Activated T-helper 2 cell treated with anti-CD3 and anti-CD28 coated beads, Interferon-gamma antibody, Interleukin-2, Interleukin-4, amounts not matched to agents 10 μg/mL and 5 μg/mL and 100 μg/mL, durations not matched to agents 14 hours and 24 hours and 36 hours (primary cell): ENCODE data around the gene TTC28. TPM values are rescaled to one million over a fixed set of nuclear protein-coding genes. Genes with fewer than 3 reads are reported as not detected.

Experiments used
- DNase-seq: peaks from one replicate; pipeline ENCODE4 v3.0.0; 2021; ENCODE audit warnings: low spot score
- H3K27ac Mint-ChIP-seq: one replicate; pipeline ENCODE4 v1.8.0; 2021; ENCODE audit warnings: mixed read lengths
- H3K27me3 Mint-ChIP-seq: one replicate; pipeline ENCODE4 v1.8.0; 2021; ENCODE audit warnings: low read depth, mixed read lengths
- H3K36me3 Mint-ChIP-seq: one replicate; pipeline ENCODE4 v1.8.0; 2021; ENCODE audit warnings: low read depth, mixed read lengths
- H3K4me1 Mint-ChIP-seq: one replicate; pipeline ENCODE4 v1.8.0; 2021; ENCODE audit warnings: low read depth, mixed read lengths
- H3K4me3 Mint-ChIP-seq: one replicate; pipeline ENCODE4 v1.8.0; 2021; ENCODE audit warnings: low read depth, mild to moderate bottlenecking, moderate library complexity, mixed read lengths
- H3K9me3 Mint-ChIP-seq: one replicate; pipeline ENCODE4 v1.8.0; 2021; ENCODE audit warnings: mixed read lengths
- intact Hi-C: fragments of 100-400 bp; cut with micrococcal nuclease; formaldehyde crosslinking; loops from one replicate; pipeline ENCODE4 v1.15.1; 2023
- total RNA-seq: library from RNA; stranded (reverse); gene quantifications from 2 replicates; pipeline ENCODE4 v1.2.3, GENCODE V29; 2022

TTC28 gene
- total RNA-seq, 1 donor from 2014 or later = 0.82 TPM

- Mint-ChIP-seq H3K27me3 (peaks cover 2% of the 10 kb centered on the region), H3K4me3 (no peak overlapping the region), H3K36me3 (no peaks in the 10 kb centered on the region), H3K4me1 (peaks cover 4% of the 10 kb centered on the region), H3K27ac (no peak overlapping the region), H3K9me3 (no peaks in the 10 kb centered on the region)
- intact Hi-C loops = no loop called here
- DNase-seq = no peak
These were observed 268.5 kb downstream of the TTC28 start for GRCh38 chr22:28411125-28411524.

GRCh38 chr22:28410050-28410816 lies 269.4 kb downstream of the TTC28 start:
- H3K27me3 Mint-ChIP-seq = peaks cover 2% of the 10 kb centered on the region
- H3K4me1 Mint-ChIP-seq = peaks cover 4% of the 10 kb centered on the region
- H3K9me3 Mint-ChIP-seq = no peaks in the 10 kb centered on the region
- intact Hi-C loops = no loop called here
- H3K4me3 Mint-ChIP-seq = no peak overlapping the region
- no peak overlapping the region for H3K27ac Mint-ChIP-seq
- peaks cover 2% of the 10 kb centered on the region for H3K36me3 Mint-ChIP-seq
- no peak for DNase-seq

GRCh38 chr22:28408709-28409108 lies 270.9 kb downstream of the TTC28 start:
- H3K36me3 Mint-ChIP-seq = peaks cover 6% of the 10 kb centered on the region
- intact Hi-C loops = no loop called here
- H3K27me3 Mint-ChIP-seq = no peaks in the 10 kb centered on the region
- DNase-seq = no peak
- H3K4me1 Mint-ChIP-seq = peaks cover 9% of the 10 kb centered on the region
- H3K27ac Mint-ChIP-seq = no peak overlapping the region
- no peak overlapping the region for H3K4me3 Mint-ChIP-seq
- H3K9me3 Mint-ChIP-seq = peaks cover 4% of the 10 kb centered on the region

- Mint-ChIP-seq H3K27ac (no peak overlapping the region), H3K27me3 (no peaks in the 10 kb centered on the region), H3K4me1 (peaks cover 20% of the 10 kb centered on the region), H3K36me3 (peaks cover 6% of the 10 kb centered on the region), H3K9me3 (peaks cover 4% of the 10 kb centered on the region), H3K4me3 (no peak overlapping the region)
- no peak for DNase-seq
- intact Hi-C loops = no loop called here
These were observed 272.0 kb downstream of the TTC28 start for GRCh38 chr22:28407645-28408044.

- Mint-ChIP-seq H3K36me3 (peaks cover 9% of the 10 kb centered on the region), H3K27ac (no peak overlapping the region), H3K27me3 (no peaks in the 10 kb centered on the region), H3K4me1 (peaks cover 28% of the 10 kb centered on the region), H3K4me3 (no peak overlapping the region), H3K9me3 (peaks cover 4% of the 10 kb centered on the region)
- no peak for DNase-seq
- intact Hi-C loops = no loop called here
These were observed 273.4 kb downstream of the TTC28 start for GRCh38 chr22:28406246-28406645.

- Mint-ChIP-seq H3K9me3 (peaks cover 4% of the 10 kb centered on the region), H3K4me1 (peaks cover 30% of the 10 kb centered on the region), H3K27me3 (no peaks in the 10 kb centered on the region), H3K27ac (no peak overlapping the region), H3K36me3 (peaks cover 9% of the 10 kb centered on the region), H3K4me3 (no peak overlapping the region)
- no peak for DNase-seq
- intact Hi-C loops = no loop called here
These were observed 274.1 kb downstream of the TTC28 start for GRCh38 chr22:28405588-28405987.

GRCh38 chr22:28402539-28402938 lies 277.1 kb downstream of the TTC28 start:
- H3K9me3 Mint-ChIP-seq = peaks cover 4% of the 10 kb centered on the region
- H3K36me3 Mint-ChIP-seq = peaks cover 9% of the 10 kb centered on the region
- H3K27ac Mint-ChIP-seq = peak overlapping the region; percentile 74
- no peak overlapping the region for H3K4me3 Mint-ChIP-seq
- DNase-seq = no peak
- intact Hi-C loops = loop anchor here (1.0 kb wide), 1 partner anchor 73 kb away; no protein-coding TSS in a partner anchor
- peaks cover 47% of the 10 kb centered on the region for H3K4me1 Mint-ChIP-seq
- H3K27me3 Mint-ChIP-seq = no peaks in the 10 kb centered on the region

- Mint-ChIP-seq H3K27ac (peak overlapping the region; percentile 74), H3K4me3 (no peak overlapping the region)
- intact Hi-C loops = loop anchor here (1.0 kb wide), 1 partner anchor 73 kb away; no protein-coding TSS in a partner anchor
These were observed 277.6 kb downstream of the TTC28 start for GRCh38 chr22:28402060-28402459.

GRCh38 chr22:28398981-28399380 lies 280.7 kb downstream of the TTC28 start:
- no peak overlapping the region for H3K27ac Mint-ChIP-seq
- DNase-seq = no peak
- H3K36me3 Mint-ChIP-seq = peaks cover 3% of the 10 kb centered on the region
- no peaks in the 10 kb centered on the region for H3K9me3 Mint-ChIP-seq
- intact Hi-C loops = loop anchor here (10.0 kb wide), 1 partner anchor 866 kb away; the partner anchor contains the start of genes EWSR1 and RHBDD3
- no peak overlapping the region for H3K4me3 Mint-ChIP-seq
- no peaks in the 10 kb centered on the region for H3K27me3 Mint-ChIP-seq
- H3K4me1 Mint-ChIP-seq = peaks cover 70% of the 10 kb centered on the region

More at GRCh38 chr22:28402060-28402459, 277.6 kb downstream of the TTC28 start:
- Mint-ChIP-seq H3K4me1 (peaks cover 52% of the 10 kb centered on the region), H3K9me3 (peaks cover 4% of the 10 kb centered on the region), H3K36me3 (peaks cover 9% of the 10 kb centered on the region), H3K27me3 (no peaks in the 10 kb centered on the region)
- no peak for DNase-seq

- no peak for DNase-seq
- H3K9me3 Mint-ChIP-seq = no peaks in the 10 kb centered on the region
- no peak overlapping the region for H3K27ac Mint-ChIP-seq
- no peak overlapping the region for H3K4me3 Mint-ChIP-seq
- H3K27me3 Mint-ChIP-seq = no peaks in the 10 kb centered on the region
- intact Hi-C loops = loop anchor here (10.0 kb wide), 1 partner anchor 866 kb away; the partner anchor contains the start of genes EWSR1 and RHBDD3
- peaks cover 3% of the 10 kb centered on the region for H3K36me3 Mint-ChIP-seq
- H3K4me1 Mint-ChIP-seq = peaks cover 67% of the 10 kb centered on the region
These were observed 281.3 kb downstream of the TTC28 start for GRCh38 chr22:28398355-28398754.

- Mint-ChIP-seq H3K36me3 (peaks cover 3% of the 10 kb centered on the region), H3K9me3 (no peaks in the 10 kb centered on the region), H3K27ac (peak overlapping the region; percentile 40), H3K27me3 (no peaks in the 10 kb centered on the region), H3K4me3 (no peak overlapping the region), H3K4me1 (peaks cover 56% of the 10 kb centered on the region)
- DNase-seq = no peak
- intact Hi-C loops = loop anchor here (2.0 to 10.0 kb wide), 3 partner anchors 37 to 867 kb away; partner anchors contain the start of genes EWSR1 and RHBDD3
These were observed 282.3 kb downstream of the TTC28 start for GRCh38 chr22:28397306-28397705.

- peaks cover 5% of the 10 kb centered on the region for H3K9me3 Mint-ChIP-seq
- no peaks in the 10 kb centered on the region for H3K27me3 Mint-ChIP-seq
- intact Hi-C loops = loop anchor here (1.0 to 10.0 kb wide), 4 partner anchors 17 to 869 kb away; partner anchors contain the start of genes EWSR1 and RHBDD3
- H3K27ac Mint-ChIP-seq = peak overlapping the region; percentile 62
- DNase-seq = no peak
- peak overlapping the region; percentile 14 for H3K4me3 Mint-ChIP-seq
- H3K36me3 Mint-ChIP-seq = peaks cover 4% of the 10 kb centered on the region
- peaks cover 51% of the 10 kb centered on the region for H3K4me1 Mint-ChIP-seq
These were observed 283.5 kb downstream of the TTC28 start for GRCh38 chr22:28395920-28396753.
